ENCODE data around the gene CNTNAP2.

- TF ChIP-seq CTCF (tag by site-specific recombination; IDR thresholded peaks at IDR 0.05): no peak
- TF ChIP-seq ZBTB7A (tag by site-specific recombination; IDR thresholded peaks at IDR 0.05; ENCODE audit: low read depth): no peak
- no peak for TF ChIP-seq ZNF335 (tag by site-specific recombination; conservative IDR thresholded peaks at IDR 0.05)
- TF ChIP-seq HIC1 (tag by site-specific recombination; IDR thresholded peaks at IDR 0.05): no peak
- TF ChIP-seq ZNF366 (tag by site-specific recombination; conservative IDR thresholded peaks at IDR 0.05): no peak
- TF ChIP-seq ZBTB17 (tag by site-specific recombination; IDR thresholded peaks at IDR 0.05): no peak
Measured at GRCh38 chr7:147197006-147197405, 1080.4 kb downstream of the CNTNAP2 start.
